HG02678 (cell line): ENCODE data around the gene HRAS.
A peak's percentile ranks its signal among the peaks of the same experiment; 100 is the strongest.

Experiments
- ATAC-seq: cut with Tn5 transposase; IDR thresholded peaks from one replicate; pipeline ENCODE4 v1.9.1; 2021; ENCODE audit warnings: mild to moderate bottlenecking, moderate library complexity; ENCODE audit not compliant: unreplicated experiment

HRAS gene

DNA sequence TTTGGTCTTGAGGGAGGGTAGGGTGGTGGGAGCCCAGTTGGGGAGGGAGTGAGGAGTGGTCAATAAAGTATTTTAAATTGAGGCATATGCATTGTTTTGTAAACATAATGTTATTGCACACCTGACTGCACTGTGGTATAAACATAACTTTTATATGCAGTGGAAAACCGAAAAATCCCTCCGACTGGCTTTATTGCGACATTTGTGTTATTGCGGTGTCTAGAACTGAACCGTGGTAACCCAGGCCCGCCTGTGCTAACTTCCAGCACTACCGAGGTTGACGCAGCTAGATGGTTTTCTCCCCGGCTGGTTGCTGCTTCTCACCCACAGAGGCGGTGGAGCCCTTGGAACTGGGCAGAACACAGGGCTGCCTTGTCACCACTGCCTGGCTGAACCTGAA is 20.8 kb downstream of the HRAS start:
- ATAC-seq, result no peak

DNA sequence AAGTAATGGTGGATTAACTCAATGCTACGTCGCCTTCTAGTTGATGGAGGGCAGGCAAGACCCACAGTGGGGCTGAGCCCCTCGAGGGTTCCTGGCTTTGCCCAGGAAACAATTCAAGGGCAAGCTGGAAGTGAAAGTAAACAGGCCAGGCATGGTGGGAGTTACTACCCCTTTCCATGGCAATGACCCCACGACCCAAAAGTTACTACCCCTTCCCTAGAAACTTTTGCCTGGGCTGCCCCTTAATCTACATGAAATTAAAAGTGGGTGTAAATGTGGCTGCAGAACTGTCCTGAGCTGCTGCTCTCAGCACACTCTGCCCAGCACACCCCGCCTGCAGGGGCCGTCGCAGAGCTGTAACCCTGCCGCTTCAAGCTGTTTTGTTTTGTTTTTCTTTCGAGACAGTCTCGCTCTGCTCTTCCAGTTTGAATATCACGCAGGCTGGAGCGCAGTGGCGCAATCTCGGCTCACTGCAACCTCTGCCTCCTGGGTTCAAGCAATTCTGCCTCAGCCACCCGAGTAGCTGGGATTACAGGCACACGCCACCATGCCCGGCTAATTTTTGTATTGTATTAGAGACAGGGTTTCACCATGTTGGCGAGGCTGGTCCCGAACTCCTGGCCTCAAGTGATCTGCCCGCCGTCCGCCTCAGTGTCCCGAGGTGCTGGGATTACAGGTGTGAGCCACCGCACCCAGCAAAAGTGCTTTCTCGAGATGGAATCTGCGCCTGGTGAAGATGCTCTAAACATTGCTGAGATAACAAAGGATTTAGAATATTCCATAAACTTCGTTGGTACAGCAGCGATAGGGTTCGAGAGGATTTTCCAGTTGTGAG is 22.4 kb downstream of the HRAS start:
- ATAC-seq, result no peak

DNA sequence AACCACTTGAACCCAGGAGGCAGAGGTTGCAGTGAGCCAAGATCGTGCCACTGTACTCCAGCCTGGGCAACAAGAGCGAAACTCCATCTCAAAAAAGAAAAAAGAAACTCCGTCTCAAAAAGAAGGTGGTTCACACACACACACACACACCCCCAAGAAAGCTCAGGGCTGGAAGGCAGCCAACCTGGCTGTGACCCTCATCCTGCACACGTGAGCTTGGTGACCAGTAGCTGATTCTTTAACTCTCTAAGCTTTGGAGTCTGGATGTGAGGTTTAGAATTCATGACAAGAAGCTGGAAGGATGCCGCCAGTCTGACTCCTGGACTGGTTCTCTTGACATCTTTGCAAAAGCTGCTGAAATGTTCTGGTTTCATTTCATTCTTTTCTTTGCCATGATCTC is 26.4 kb downstream of the HRAS start:
- no peak for ATAC-seq

DNA sequence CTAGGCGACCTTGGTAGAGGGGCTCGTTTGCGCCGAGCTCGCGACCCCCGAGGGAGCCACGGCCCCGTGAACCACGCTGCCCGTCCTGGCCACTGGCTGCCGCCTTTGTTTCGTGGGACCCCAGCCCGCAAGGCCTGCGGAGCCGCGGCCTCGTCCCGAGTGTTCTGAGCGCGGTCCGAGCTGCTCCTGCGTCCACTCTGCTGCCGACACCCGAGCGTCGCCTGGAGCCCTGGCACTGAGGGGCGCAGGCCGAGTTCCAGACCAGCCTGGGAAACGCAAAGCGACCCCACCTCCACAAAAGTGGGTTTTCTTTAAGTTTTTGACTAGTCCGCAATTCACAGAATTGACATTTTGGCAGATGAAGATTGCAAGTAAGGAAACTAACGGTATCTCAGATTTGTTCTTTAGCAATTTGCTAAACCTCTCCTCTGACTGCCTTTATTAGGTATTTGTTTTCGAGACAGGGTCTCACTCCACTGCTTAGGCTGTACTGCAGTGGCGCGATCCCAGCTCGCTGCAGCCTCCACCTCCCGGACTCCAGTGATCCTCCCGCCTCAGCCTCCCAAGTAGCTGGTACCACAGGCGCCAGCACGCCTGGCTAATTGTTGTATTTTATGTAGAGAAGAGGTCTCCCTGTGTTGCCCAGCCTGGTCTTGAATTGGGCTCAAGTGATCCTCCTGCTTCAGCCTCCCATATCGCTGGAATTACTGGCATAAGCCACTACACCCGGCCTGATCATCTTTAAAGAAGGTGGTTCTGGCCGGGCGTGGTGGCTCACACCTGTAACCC is 27.5 kb downstream of the HRAS start:
- ATAC-seq, result no peak

DNA sequence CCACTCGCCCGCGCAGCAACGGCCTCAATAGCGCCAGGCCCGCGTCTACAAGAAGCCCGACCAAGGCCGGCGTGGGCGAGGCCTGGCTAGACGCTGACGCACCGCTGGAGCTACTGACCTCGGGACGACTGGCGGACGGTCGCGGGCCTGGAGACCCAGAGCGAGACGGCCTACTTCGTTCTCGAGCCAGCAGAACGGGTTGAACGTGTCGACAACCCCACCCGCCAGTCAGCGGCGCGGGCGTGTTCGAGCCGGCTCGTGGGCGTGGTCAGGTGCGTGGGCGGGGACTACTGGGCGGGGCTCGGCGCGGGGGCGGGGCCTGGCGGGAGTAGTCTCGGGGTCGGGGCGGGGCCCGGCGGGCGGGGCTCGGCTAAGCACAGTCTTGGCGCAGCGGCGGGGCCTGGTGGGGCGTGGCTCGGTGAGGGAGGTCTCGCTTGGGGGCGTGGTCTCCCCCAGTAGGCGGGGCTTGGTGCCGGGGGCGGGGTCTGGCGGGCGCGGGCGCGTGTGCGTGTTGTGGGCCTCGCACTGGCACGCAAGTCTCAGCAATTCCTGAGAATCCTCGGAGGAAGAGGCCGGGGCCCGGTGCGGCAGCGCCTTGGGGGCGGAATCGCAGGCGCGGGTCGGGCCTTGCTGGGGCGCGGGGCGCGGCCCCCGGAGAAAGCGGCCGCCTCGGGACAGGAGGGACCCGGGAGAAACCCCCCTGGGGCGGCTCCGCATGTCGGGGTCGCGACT is 28.2 kb downstream of the HRAS start, which contains the start of gene RNH1:
Gene RNH1, minus strand, starts transcription at position 248 of the 732 bp plus-strand sequence. CDS start 5,080 bp downstream, outside the sequence.
- peak; percentile 48 for ATAC-seq

DNA sequence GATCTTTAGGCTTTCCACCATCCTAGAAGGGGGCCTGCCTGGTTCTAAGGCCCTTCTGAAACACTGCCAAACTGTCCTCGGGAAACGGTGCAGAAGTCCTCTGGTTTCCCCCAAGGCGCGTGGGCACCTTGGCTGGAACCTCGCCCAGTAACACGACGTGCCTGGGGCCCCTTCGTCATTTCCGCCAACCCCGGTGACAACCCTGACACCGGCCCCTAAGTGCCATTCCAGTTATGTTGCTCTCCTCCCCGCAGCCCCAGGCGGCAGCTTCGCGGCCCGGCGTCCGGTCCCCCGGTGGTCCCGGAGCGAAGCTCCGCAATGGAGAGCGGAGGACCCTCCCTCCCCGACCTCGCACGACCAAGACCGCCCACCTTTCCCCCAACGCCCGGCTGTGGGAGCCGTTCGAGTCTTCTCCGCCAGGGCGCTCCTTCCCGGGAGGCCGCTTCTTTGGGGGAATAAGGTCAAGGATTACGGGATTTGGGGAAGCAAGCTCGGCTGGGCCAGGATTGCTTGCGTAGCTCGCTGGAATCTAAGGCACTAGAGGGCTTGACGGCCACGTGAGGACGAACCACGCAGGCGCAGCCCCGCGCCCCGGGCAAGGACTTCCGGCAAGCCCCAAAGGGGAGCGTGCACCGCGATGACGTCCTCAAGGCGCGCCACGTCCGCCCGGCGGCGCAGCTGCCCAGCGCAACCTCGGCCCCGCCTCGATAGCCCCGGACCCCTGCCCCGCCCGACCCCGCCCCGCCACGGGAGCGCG is 29.0 kb downstream of the HRAS start:
- peak; percentile 74 for ATAC-seq

DNA sequence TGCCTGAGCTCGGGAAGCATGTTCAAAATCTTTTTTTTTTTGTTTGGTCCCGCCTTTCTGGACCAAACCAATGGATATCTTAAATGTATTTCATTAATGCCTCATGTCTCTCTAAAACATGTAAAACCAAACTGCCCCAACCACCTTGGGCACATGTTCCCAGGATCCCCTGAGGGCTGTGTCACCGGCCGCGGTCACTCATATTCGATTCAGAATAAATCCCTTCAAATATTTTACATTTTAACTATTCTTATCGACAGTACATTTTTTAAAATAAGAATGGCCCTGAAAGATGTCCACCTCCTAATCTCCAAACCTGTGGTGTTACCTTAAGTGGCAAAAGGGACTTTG is 30.4 kb downstream of the HRAS start:
- no peak for ATAC-seq

DNA sequence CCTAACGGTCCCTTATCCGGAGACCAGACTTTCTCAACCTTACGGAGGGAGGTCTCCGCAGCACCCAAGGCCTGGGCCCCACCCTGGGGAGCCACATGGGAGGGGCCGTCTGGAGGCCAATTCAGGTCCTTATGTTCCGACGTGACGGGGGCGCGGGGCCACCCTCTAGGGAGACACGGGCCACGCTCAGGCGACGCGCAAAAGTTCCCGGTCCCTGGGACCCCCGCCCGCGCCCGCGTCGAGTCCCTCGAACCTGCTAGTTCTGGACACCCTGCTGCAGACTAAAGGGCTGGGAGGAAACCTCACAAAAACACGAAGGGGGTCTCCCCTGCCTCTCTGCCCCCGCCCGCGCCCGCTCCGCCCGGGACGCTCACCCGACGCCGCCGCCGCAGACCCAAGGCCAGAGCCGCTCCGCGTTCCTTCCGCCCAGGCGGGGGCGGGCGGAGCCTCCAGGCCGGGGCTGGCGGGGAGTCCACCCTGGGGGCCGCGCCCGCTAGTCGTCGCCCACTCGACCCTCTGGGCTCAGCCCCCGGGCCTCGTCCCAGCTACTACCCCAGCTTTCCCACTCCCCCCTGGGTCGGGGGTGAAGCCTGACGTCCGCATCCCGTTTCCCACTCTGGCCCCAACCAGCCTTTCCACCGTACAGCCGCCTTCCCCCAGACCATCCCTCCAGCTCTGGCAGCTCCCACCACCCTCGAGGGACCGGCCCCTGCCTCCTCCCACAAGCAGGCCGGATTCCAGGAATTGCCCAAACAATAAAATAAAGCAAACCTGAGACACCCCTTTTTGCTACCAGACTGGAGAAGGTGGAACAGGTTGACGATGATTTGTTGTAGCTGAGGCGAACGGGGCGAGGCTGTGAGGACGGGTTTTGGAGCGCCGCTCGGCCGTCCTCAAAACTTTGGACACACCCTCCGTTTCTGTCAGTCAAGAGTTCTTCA is 31.1 kb downstream of the HRAS start:
- no peak for ATAC-seq

DNA sequence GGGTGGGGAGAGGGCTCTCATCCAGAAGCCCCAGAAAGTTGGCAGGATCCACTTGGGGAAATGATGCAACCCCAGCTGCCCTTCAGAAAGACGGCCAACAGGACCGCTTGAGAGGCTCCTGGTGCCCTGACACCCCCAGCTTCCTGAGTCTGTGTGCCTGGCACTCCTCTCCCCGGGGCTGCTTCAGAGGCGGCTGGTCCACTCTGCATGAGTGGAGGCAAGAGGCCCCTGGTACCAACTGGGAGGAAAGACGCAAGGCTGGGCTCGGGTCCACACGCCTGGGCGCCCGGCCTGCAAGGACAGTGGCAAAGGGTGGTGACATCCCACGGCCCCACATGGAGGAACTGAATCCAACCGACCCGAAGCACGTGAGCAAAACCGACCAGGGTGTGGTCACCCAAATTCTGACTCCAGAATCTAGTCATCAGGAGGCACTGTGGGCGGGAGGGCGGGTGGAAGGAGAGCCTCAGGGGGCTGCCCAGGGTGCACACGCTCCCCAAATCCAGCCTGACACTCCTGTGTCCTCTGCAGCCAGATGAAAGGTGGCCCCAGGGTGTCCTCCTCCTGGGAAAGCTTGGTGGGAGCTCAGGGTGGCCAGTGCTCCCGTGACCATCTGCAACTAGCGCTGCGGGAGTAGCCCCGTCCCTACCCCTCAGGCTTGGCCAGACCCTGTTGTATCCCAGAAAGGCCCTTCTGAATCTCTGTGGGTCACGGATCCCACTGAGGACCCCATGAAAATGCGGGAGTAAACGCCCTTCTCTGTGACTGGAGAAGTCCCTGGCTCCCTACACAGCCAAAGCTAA is 32.0 kb downstream of the HRAS start:
- no peak for ATAC-seq

DNA sequence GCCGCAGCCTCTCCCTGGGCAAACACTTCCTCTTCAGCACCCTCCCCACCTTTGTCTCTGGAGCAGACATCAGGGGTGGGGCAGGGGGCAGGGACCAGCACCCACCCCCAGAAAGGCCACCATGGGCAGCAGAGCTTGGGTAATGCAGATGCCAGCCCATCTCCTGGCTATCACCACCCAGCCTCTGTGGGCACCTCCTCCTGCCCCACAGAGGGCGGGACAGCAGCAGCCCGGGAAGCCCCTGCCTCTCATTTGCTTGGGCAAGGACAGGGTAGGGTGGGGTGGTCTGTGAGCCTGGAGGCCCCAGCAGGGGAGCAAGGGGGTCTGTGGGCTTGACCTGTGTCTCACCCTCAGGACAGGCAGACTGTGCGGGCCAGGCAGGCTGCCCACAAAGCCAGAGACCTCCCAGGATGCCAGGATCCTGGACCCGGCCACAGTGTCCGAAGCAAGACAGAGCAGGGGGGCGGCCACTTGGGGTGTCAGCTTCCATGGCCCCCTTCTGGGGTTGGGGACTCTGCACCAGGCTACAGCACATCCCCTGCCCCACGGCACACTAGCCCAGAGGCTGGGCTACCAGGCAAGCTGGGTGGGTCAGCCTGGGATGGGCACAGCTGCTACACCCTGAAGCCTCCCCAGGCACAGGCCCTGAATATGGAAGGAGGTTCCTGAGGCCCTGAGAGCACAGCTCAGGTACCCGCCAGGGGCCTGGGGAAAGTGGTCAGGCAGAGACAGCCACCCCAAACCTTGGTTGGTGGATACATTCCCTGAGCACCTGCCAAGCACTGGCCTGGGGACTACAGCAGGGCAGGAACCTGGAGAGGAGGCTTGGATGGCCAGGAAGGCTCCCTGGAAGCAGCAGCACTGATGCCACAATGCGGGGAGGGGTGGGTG is 32.8 kb downstream of the HRAS start:
- ATAC-seq, result no peak

DNA sequence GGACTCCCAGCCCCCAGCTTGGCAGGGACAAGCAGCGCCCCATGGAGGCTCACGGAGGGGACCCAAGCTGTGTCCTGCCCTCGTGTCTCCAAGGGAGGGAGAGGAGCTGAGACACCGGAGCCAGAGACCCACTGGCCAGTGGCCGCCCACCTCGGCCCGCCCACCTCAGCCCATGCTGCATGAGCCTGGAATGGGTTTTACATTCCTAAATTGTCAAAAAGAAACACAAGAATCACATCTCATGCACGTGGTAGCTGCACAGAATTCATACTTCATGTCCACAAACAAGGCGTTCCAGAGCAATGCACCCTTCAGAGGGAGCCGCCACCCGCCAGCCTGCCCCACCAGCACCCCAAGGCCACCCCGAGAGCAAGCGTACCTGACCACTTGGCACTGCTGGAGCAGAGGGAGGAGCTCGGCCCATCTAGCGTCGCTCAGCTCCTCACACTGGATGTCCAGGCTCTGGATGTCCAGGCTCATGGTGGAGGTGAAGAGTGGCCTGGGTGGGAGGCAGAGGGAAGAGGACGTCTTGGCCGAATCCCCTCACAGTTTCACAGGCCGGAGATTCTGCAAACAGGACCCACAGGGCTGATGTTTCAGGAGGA is 33.6 kb downstream of the HRAS start:
- no peak for ATAC-seq

DNA sequence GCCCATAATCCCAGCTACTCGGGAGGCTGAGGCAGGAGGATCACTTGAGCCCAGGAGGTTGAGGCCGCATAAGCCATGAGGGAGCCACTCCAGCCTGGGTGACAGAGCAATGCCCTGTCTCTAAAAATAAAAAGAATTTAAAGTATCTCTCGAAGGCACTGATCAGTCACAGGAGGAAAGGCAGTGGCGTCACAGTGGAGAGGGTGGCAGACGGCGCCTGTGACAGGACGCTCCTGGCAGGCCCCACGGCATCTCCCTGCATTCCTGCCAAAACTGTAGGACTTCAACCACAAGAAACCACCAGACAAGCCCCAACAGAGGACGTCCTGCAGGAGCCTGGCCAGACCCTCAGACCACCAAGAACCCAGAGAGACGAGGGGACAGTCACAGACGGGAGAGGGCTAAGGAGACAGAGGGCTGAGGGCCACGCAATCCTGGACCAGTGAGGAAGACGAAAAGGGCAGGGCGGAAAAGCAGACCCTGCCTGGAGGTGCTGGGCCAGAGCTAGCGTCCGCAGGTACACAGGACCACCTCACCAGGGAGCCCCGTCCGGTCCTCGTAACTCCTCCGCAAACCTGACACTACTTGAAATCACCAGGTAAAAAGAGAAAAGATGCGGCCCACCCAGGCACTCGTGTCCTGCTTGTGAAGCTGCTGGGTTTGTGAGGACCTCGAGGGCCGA is 34.2 kb downstream of the HRAS start:
- no peak for ATAC-seq

DNA sequence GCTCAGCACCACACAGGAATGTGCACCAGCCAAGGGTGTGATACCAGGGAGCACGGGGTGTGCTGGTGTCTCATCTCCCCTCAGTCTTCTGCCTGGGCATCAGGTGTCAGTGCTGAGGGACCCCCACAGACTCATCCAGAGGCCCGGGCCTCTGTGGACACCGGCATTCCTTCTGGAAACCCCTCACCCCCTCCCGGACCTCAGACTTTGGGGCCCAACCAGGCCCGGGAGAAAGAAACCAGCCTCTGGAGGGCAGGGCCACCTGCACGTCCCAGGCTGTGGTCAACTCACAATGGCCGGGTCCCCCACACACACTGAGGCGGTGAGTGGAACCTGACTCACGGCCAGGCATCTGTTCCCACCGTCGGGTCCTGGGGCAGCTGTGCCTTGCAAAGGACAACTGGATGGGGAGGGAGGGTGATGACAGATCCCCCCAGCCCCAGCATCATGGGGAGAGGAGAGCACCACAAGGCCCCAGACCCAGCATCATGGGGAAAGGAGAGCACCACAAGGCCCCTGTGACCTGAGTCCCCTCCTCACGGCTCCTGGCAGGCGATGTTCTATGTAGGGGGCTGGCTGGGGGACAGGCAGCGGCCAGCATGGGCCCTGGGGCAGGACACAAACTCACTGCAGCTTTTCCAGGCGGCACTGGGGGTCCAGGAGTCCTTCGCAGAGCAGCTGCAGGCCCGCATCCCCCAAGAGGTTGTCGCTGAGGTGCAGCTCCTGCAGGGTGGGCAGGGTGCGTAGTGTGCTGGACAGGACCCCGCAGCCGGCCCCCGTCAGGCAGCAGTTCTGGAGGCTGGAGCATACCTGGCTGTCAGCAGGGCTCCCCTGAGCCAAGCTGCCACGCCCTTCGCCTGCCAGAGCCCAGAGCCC is 35.9 kb downstream of the HRAS start:
- ATAC-seq, result no peak

DNA sequence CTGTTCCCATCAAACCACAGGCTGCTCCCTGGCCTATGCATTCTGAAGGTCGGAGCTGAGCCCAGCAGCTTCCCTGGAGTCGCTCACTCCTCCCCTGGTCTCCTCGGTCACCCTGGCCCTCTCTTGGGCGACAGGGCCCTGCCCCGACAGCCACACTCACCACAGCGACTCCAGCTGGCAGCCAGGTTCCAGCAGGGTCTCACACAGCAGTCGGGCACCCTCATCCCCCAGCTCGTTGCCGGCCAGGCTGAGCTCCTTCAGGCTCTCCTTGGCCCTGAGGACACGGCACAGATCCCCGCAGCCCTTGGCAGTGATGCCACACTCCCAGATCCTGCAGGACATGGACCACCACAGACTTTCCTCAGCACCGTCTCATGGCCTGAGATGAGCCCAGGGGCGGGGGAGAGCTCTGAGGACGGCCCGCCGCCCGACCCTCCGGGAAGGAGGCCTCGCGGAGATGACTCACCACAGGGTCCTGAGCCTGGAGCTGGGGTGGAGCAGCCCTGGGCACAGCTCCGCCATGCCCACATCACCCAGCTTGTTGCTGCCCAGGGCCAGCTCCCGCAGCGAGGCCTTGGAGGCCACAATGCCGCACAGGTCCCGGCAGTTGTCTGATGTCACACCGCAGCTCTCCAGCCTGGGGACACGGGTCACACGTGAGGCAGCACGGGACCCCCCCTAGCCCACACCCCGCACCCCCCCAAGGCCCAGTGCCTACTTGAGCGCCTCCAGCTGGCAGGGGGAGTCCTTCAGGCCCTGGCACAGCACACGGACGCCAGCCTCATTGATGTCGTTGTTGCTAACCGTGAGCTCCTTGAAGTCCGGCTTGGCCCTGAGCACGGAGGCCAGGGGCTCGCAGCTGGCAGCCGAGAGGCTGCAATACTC is 36.8 kb downstream of the HRAS start:
- no peak for ATAC-seq
